Neuronal stem cell (in vitro differentiated cells): ENCODE data around the gene DOCK3.
"Not testable (repeated sequence)": the region's sequence is repeated elsewhere in the genome, so short reads cannot be mapped to it uniquely, and the experiment has no call there.

Experiments used
- DNase-seq: peaks from one replicate; pipeline ENCODE4 v3.0.0-alpha.2; 2013; ENCODE audit warnings: low spot score
- H2AFZ ChIP-seq: one replicate; pipeline ENCODE4 v1.6.1; 2013; ENCODE audit warnings: mild to moderate bottlenecking, low read length, inconsistent platforms
- H2AK5ac ChIP-seq: 2 replicates; pipeline ENCODE4 v1.6.1; 2013; ENCODE audit warnings: low read depth, mild to moderate bottlenecking, inconsistent platforms, low read length, moderate library complexity, mixed read lengths
- H2BK120ac ChIP-seq: 2 replicates; pipeline ENCODE4 v1.6.1; 2013; ENCODE audit warnings: low read depth, mild to moderate bottlenecking, inconsistent platforms, low read length, moderate library complexity, mixed read lengths
- H2BK12ac ChIP-seq: one replicate; pipeline ENCODE4 v1.6.1; 2013; ENCODE audit warnings: low read length, inconsistent platforms
- H2BK15ac ChIP-seq: 2 replicates; pipeline ENCODE4 v1.6.1; 2013; ENCODE audit warnings: mild to moderate bottlenecking, low read length, inconsistent platforms, mixed read lengths
- H2BK5ac ChIP-seq: one replicate; pipeline ENCODE4 v1.6.1; 2013; ENCODE audit warnings: inconsistent platforms, mild to moderate bottlenecking, low read length, moderate library complexity
- H3K14ac ChIP-seq: one replicate; pipeline ENCODE4 v1.6.1; 2013; ENCODE audit warnings: low read length, inconsistent platforms
- H3K18ac ChIP-seq: 2 replicates; pipeline ENCODE4 v1.6.1; 2013; ENCODE audit warnings: low read length, inconsistent platforms
- H3K23ac ChIP-seq: 2 replicates; pipeline ENCODE4 v1.6.1; 2013; ENCODE audit warnings: low read depth, mild to moderate bottlenecking, mixed read lengths, low read length, inconsistent platforms; ENCODE audit not compliant: poor library complexity
- H3K27ac ChIP-seq: replicated peaks from 3 replicates; pipeline ENCODE4 v1.5.1; 2013; ENCODE audit warnings: low read length, inconsistent platforms
- H3K27me3 ChIP-seq, 3 experiments: 2 replicates each; pipeline ENCODE4 v1.6.1; 2013; ENCODE audit warnings: low read length in 3 of 3, mild to moderate bottlenecking in 2 of 3, inconsistent platforms in 1 of 3, low read depth in 1 of 3, mixed read lengths in 1 of 3, moderate library complexity in 1 of 3; ENCODE audit not compliant: control insufficient read depth in 3 of 3, insufficient read depth in 3 of 3
- H3K36me3 ChIP-seq, 2 donors: replicated peaks in 1 of 2; 2 replicates each; pipeline ENCODE4 v1.6.1; 2013; ENCODE audit warnings: low read length in 2 of 2; ENCODE audit not compliant: control insufficient read depth in 2 of 2, insufficient read depth in 2 of 2
- H3K4ac ChIP-seq: 2 replicates; pipeline ENCODE4 v1.6.1; 2013; ENCODE audit warnings: inconsistent platforms, mild to moderate bottlenecking, low read length, moderate library complexity
- H3K4me1 ChIP-seq, 2 donors: 1 replicate in 1 of 2; 2 replicates in 1 of 2; pipeline ENCODE4 v1.6.1; 2013; ENCODE audit warnings: low read length in 2 of 2, low read depth in 1 of 2; ENCODE audit not compliant: control insufficient read depth in 2 of 2, insufficient read depth in 1 of 2
- H3K4me2 ChIP-seq: one replicate; pipeline ENCODE4 v1.6.1; 2013; ENCODE audit warnings: mild to moderate bottlenecking, low read length, inconsistent platforms; ENCODE audit not compliant: insufficient read depth, poor library complexity, severe bottlenecking
- H3K4me3 ChIP-seq, 2 donors: 2 replicates each; pipeline ENCODE4 v1.5.1; 2013; ENCODE audit warnings: low read length in 2 of 2, mild to moderate bottlenecking in 2 of 2, inconsistent platforms in 1 of 2, moderate library complexity in 1 of 2
- H3K79me1 ChIP-seq: one replicate; pipeline ENCODE4 v1.6.1; 2013; ENCODE audit warnings: low read depth, mild to moderate bottlenecking, inconsistent platforms, low read length, moderate library complexity
- H3K9ac ChIP-seq: one replicate; pipeline ENCODE4 v1.6.1; 2013; ENCODE audit warnings: mild to moderate bottlenecking, low read depth, low read length, inconsistent platforms; ENCODE audit not compliant: poor library complexity
- H3K9me3 ChIP-seq, 2 donors: replicated peaks in 1 of 2; 2 replicates each; pipeline versions ENCODE3 to v1.6.1; 2013; ENCODE audit warnings: low read length in 2 of 2, mild to moderate bottlenecking in 2 of 2, inconsistent platforms in 1 of 2, low read depth in 1 of 2, mixed read lengths in 1 of 2, moderate library complexity in 1 of 2; ENCODE audit not compliant: control insufficient read depth in 2 of 2, insufficient read depth in 1 of 2
- H4K8ac ChIP-seq: one replicate; pipeline ENCODE4 v1.6.1; 2013; ENCODE audit warnings: low read depth, mild to moderate bottlenecking, inconsistent platforms, low read length, moderate library complexity
- H4K91ac ChIP-seq: one replicate; pipeline ENCODE4 v1.6.1; 2013; ENCODE audit warnings: low read length, low read depth, mild to moderate bottlenecking, inconsistent platforms; ENCODE audit not compliant: poor library complexity
- WGBS, 2 donors: extraction: QIAGEN DNeasy Blood & Tissue Kit; methylation state at CpG; one replicate each; pipeline ENCODE4 v1.1.7; 2013; ENCODE audit warnings: missing lambda C conversion rate in 2 of 2, mixed read lengths in 1 of 2; ENCODE audit not compliant: insufficient read length in 2 of 2, insufficient replicate concordance in 1 of 2; ENCODE audit errors: extremely low coverage in 2 of 2; 5-methylcytosine and 5-hydroxymethylcytosine counted together

Gene DOCK3

DNA sequence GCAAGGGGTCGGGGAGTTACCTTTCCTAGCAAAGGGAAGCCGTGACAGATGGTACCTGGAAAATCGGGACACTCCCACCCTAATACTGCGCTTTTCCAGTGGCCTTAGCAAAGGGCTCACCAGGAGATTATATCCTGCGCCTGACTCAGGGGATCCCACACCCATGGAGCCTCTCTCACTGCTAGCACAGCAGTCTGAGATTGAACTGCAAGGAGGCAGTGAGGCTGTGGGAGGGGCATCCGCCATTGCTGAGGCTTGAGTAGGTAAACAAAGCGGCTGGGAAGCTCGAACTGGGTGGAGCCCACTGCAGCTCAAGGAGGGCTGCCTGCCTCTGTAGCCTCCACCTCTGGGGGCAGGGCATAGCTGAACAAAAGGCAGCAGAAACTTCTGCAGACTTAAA lies 693.5 kb downstream of the DOCK3 start:
- not testable (repeated sequence) for H3K4me1 ChIP-seq, H3K27ac ChIP-seq, DNase-seq, H2BK15ac ChIP-seq, H3K14ac ChIP-seq, H3K9me3 ChIP-seq, H3K4me2 ChIP-seq, H3K36me3 ChIP-seq, H3K4ac ChIP-seq, H3K9ac ChIP-seq, H2AFZ ChIP-seq, H4K8ac ChIP-seq, H4K91ac ChIP-seq, H2BK12ac ChIP-seq, H3K27me3 ChIP-seq, H3K79me1 ChIP-seq, H3K23ac ChIP-seq, H2BK5ac ChIP-seq, H3K4me3 ChIP-seq, H2BK120ac ChIP-seq, H2AK5ac ChIP-seq, H3K18ac ChIP-seq
- WGBS, 2 donors: no CpG with 5 or more reads among the region's 8 CpGs

DNA sequence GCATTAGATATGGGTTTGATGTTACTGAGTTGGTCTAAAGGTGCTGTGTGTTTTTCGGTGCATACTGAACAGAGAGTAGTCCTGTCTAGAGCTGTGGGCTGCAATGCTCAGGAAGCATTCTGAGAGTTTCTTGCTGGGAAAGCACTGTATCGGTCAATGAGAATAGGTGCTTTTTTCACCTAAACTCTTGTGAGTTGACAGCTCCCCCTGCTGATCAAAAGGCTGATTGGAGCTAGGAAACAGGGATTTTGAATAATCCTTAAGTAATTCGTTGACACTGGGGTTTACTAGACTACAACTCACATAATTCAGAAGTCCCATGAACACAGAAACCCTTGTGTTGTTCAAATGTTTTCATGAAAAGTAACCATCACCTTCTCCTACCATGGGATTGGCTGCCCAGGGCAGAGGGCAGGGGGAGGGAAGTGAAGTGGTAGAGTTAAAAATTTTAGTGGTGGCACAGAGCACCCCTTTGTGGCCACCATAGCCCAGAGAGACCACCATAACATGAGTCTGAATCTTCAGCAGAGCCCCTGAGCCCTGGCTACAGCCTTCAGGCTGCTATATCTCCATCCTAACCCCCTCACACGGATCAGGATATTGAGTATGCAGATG lies 697.3 kb downstream of the DOCK3 start:
- WGBS, 2 donors: no CpG with 5 or more reads among the region's 4 CpGs
- H3K9ac ChIP-seq: no peak overlapping the region
- no peak overlapping the region for H4K8ac ChIP-seq
- peaks cover 0 to 13% of the 10 kb centered on the region in 2 donors for H3K36me3 ChIP-seq
- no peaks in the 10 kb centered on the region for H3K4me1 ChIP-seq
- DNase-seq: peak; percentile 71
- H2BK12ac ChIP-seq: no peak overlapping the region
- no peak overlapping the region for H3K23ac ChIP-seq
- no peak overlapping the region for H2BK15ac ChIP-seq
- H3K14ac ChIP-seq: no peak overlapping the region
- H2BK5ac ChIP-seq: no peak overlapping the region
- peaks cover 0 to 4% of the 10 kb centered on the region in 2 donors for H3K9me3 ChIP-seq
- H3K27ac ChIP-seq: no peak overlapping the region
- H3K4me2 ChIP-seq: no peak overlapping the region
- H2AFZ ChIP-seq: no peak overlapping the region
- no peak overlapping the region for H3K18ac ChIP-seq
- H3K4me3 ChIP-seq: no peak overlapping the region
- no peak overlapping the region for H3K4ac ChIP-seq
- H3K27me3 ChIP-seq: peaks cover 0 to 19% (median 0%) of the 10 kb centered on the region in 3 experiments
- H4K91ac ChIP-seq: no peak overlapping the region
- H2BK120ac ChIP-seq: no peak overlapping the region
- no peaks in the 10 kb centered on the region for H3K79me1 ChIP-seq
- no peak overlapping the region for H2AK5ac ChIP-seq

DNA sequence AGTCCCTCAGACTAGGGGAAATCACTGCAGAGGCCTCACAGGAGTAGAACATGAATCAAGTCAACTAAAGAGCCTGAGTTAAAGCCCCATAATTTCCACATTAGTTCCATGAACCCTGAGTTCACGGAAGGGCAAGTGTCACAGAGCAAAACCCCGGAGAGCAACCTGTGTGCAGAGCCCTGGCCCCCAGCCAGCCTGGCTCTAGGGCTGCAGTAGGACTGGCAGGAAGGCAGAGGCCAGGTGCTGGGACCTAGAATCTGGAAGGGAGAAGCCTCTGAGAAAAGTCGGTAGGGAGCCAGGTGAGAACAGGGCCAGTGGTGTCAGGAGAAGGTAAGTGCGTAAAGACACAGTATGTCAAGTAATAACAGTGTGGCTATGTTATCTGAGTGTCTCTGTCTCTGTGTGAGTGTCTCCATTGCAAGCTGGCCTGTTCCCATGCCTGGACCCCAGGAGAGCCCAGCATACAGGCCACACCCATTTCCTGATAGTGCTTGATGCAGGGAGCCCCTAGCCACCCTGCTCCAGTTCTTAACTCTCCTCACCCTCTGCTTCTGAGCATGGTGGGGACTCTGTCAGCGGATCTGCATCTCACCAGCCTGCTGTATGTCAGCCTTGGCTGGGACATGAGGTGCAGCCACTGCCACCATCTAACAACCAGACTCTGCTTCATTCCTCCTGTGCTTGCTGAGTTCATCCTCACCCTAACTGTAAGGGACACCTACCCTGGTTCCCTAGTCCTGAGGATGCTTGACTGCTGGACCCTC lies 699.1 kb downstream of the DOCK3 start:
- no CpG with 5 or more reads among the region's 5 CpGs for WGBS, 2 donors
- no peak overlapping the region for H3K4me3 ChIP-seq
- no peak overlapping the region for H2BK120ac ChIP-seq
- H2BK5ac ChIP-seq: no peak overlapping the region
- DNase-seq: no peak
- H3K4me1 ChIP-seq: no peaks in the 10 kb centered on the region
- no peak overlapping the region for H4K91ac ChIP-seq
- no peak overlapping the region for H2BK12ac ChIP-seq
- H2AFZ ChIP-seq: no peak overlapping the region
- H3K14ac ChIP-seq: no peak overlapping the region
- no peak overlapping the region for H3K4me2 ChIP-seq
- no peak overlapping the region for H2AK5ac ChIP-seq
- no peak overlapping the region for H3K23ac ChIP-seq
- H3K27me3 ChIP-seq: peaks cover 0 to 25% (median 0%) of the 10 kb centered on the region in 3 experiments
- peaks cover 0 to 14% of the 10 kb centered on the region in 2 donors for H3K36me3 ChIP-seq
- H2BK15ac ChIP-seq: no peak overlapping the region
- H3K18ac ChIP-seq: no peak overlapping the region
- H3K27ac ChIP-seq: no peak overlapping the region
- no peaks in the 10 kb centered on the region for H3K79me1 ChIP-seq
- no peak overlapping the region for H4K8ac ChIP-seq
- no peak overlapping the region for H3K4ac ChIP-seq
- H3K9me3 ChIP-seq: peaks cover 0 to 3% of the 10 kb centered on the region in 2 donors
- H3K9ac ChIP-seq: peak overlapping the region; percentile 67

DNA sequence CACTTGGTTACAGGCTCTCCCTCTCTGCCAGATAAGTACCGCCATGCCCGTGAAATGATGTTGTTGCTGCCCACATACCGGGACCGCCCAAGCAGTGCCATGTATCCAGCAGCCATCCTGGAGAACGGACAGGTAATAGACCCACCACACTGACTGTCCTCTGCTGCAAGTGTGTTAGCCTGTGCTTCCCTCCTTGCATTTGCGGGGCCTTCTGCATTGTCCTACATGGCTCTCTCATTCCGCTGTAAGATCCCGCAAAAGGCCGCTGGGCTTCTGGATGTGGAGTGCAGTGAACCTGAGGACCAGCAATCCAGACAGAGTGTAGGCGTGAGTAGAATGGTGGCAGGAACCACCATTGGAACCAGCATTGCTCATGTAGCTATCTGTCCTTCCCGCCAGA lies 699.7 kb downstream of the DOCK3 start:
- Histone ChIP-seq H3K4me2 (no peak overlapping the region), H2BK5ac (no peak overlapping the region), H3K9me3 (peaks cover 0 to 3% of the 10 kb centered on the region in 2 donors), H2BK15ac (no peak overlapping the region), H3K4ac (no peak overlapping the region), H3K9ac (no peak overlapping the region), H3K4me3 (peak overlapping the region in 1 of 2 donors; percentile 9), H3K18ac (no peak overlapping the region), H3K27ac (no peak overlapping the region), H3K4me1 (no peaks in the 10 kb centered on the region), H2BK12ac (no peak overlapping the region), H4K91ac (no peak overlapping the region), H3K27me3 (peaks cover 0 to 27% (median 0%) of the 10 kb centered on the region in 3 experiments), H2BK120ac (no peak overlapping the region), H3K79me1 (no peaks in the 10 kb centered on the region), H2AFZ (no peak overlapping the region), H2AK5ac (no peak overlapping the region), H3K23ac (no peak overlapping the region), H4K8ac (no peak overlapping the region), H3K36me3 (peaks cover 0 to 14% of the 10 kb centered on the region in 2 donors), H3K14ac (no peak overlapping the region)
- no peak for DNase-seq
- WGBS, 2 donors: no CpG with 5 or more reads among the region's 11 CpGs
